GM23338 (cell line): ENCODE measurements around the gene SPATA31C2. TPM values are rescaled to one million over a fixed set of nuclear protein-coding genes. Genes with fewer than 3 reads are reported as not detected.

Experiments used
- ATAC-seq: fragments of 200-7000 bp; cut with Tn5 transposase; 3 replicates; pipeline ENCODE4 v1.9.1; 2020
- DNase-seq: peaks from one replicate; pipeline ENCODE4 v3.0.0-alpha.2; 2015; ENCODE audit warnings: low spot score
- H2AFZ ChIP-seq: fragments of 200-600 bp; sonication (generic); 2 replicates; pipeline ENCODE4 v1.8.0; 2016; ENCODE audit warnings: antibody characterized with exemption, mild to moderate bottlenecking, moderate library complexity
- H3F3A ChIP-seq: fragments of 200-600 bp; sonication (generic); replicated peaks from 2 replicates; pipeline ENCODE4 v1.8.0; 2017; ENCODE audit warnings: antibody characterized with exemption, mixed run types, low read depth
- H3K27ac ChIP-seq: fragments of 200-600 bp; sonication (generic); 2 replicates; pipeline ENCODE4 v1.6.1; 2016; ENCODE audit warnings: low read depth
- H3K27me3 ChIP-seq: fragments of 200-600 bp; sonication (generic); 2 replicates; pipeline ENCODE4 v1.8.0; 2016; ENCODE audit warnings: mild to moderate bottlenecking, mixed run types, moderate library complexity; ENCODE audit not compliant: insufficient read depth
- H3K36me3 ChIP-seq: fragments of 200-600 bp; sonication (generic); 2 replicates; pipeline ENCODE4 v1.8.0; 2016; ENCODE audit warnings: mild to moderate bottlenecking; ENCODE audit not compliant: insufficient read depth
- H3K4me1 ChIP-seq: fragments of 200-600 bp; sonication (generic); 2 replicates; pipeline ENCODE4 v1.8.0; 2016; ENCODE audit warnings: mild to moderate bottlenecking, moderate library complexity; ENCODE audit not compliant: insufficient read depth
- H3K4me2 ChIP-seq: fragments of 200-600 bp; sonication (generic); 2 replicates; pipeline ENCODE4 v1.7.1; 2017; ENCODE audit warnings: mixed run types
- H3K4me3 ChIP-seq: fragments of 200-600 bp; sonication (generic); 2 replicates; pipeline ENCODE4 v1.6.1; 2016; ENCODE audit warnings: mixed run types
- H3K79me2 ChIP-seq: fragments of 200-600 bp; sonication (generic); replicated peaks from 2 replicates; pipeline ENCODE4 v1.8.0; 2017; ENCODE audit warnings: mild to moderate bottlenecking; ENCODE audit not compliant: insufficient read depth
- H3K9me2 ChIP-seq: fragments of 200-600 bp; sonication (generic); 2 replicates; pipeline ENCODE4 v1.8.0; 2017; ENCODE audit not compliant: insufficient read depth
- H4K20me1 ChIP-seq: fragments of 200-600 bp; sonication (generic); replicated peaks from 2 replicates; pipeline ENCODE4 v1.8.0; 2017; ENCODE audit warnings: mild to moderate bottlenecking; ENCODE audit not compliant: insufficient read depth
- H3K27ac Mint-ChIP-seq: 2 replicates; pipeline ENCODE4 v1.8.0; 2020; ENCODE audit warnings: inconsistent platforms, mild to moderate bottlenecking, moderate library complexity, mixed read lengths
- H3K27me3 Mint-ChIP-seq: 3 replicates; pipeline ENCODE4 v1.8.0; 2022; ENCODE audit warnings: low read depth, mild to moderate bottlenecking, moderate library complexity, mixed read lengths, inconsistent platforms; ENCODE audit not compliant: insufficient read depth, poor library complexity
- H3K36me3 Mint-ChIP-seq: 3 replicates; pipeline ENCODE4 v1.8.0; 2021; ENCODE audit warnings: low read depth, mild to moderate bottlenecking, inconsistent platforms, moderate library complexity, mixed read lengths
- H3K4me1 Mint-ChIP-seq: 3 replicates; pipeline ENCODE4 v1.8.0; 2020; ENCODE audit warnings: mild to moderate bottlenecking, inconsistent platforms, mixed read lengths
- H3K4me3 Mint-ChIP-seq: 3 replicates; pipeline ENCODE4 v1.8.0; 2021; ENCODE audit warnings: moderate library complexity, mild to moderate bottlenecking, inconsistent platforms, mixed read lengths
- H3K9me3 Mint-ChIP-seq: 3 replicates; pipeline ENCODE4 v1.8.0; 2020; ENCODE audit warnings: moderate library complexity, mild to moderate bottlenecking, inconsistent platforms, mixed read lengths
- CREB1 ChIP-seq: fragments of 250-450 bp; sonication (Bioruptor Pico); IDR thresholded peaks from 2 replicates; pipeline ENCODE4 v1.5.0; 2020; ENCODE audit warnings: low read depth, mild to moderate bottlenecking, moderate library complexity
- CTCF ChIP-seq, 2 experiments: fragments of 200-600 bp in 1 of 2; sonication (generic) in 1 of 2; conservative IDR thresholded peaks; 2 replicates each; pipeline versions ENCODE4 v1.5.1 to v1.6.1; 2016 to 2017; ENCODE audit warnings: antibody characterized with exemption in 2 of 2, low read depth in 2 of 2, mild to moderate bottlenecking in 2 of 2, moderate library complexity in 1 of 2
- ETS1 ChIP-seq: IDR thresholded peaks from 2 replicates; pipeline ENCODE4 v1.6.1; 2016; ENCODE audit warnings: antibody characterized with exemption
- EZH2 ChIP-seq: fragments of 200-600 bp; sonication (generic); IDR thresholded peaks from one replicate; pipeline ENCODE4 v1.8.0; 2017; ENCODE audit warnings: antibody characterized with exemption, mild to moderate bottlenecking, low read depth; ENCODE audit not compliant: unreplicated experiment
- EZH2phosphoT487 ChIP-seq: fragments of 200-600 bp; sonication (generic); IDR thresholded peaks from one replicate; pipeline ENCODE4 v1.8.1; 2018; ENCODE audit warnings: antibody characterized with exemption; ENCODE audit not compliant: unreplicated experiment
- JUNB ChIP-seq: IDR thresholded peaks from one replicate; pipeline ENCODE4 v1.6.1; 2016; ENCODE audit warnings: antibody characterized with exemption; ENCODE audit not compliant: unreplicated experiment
- NANOG ChIP-seq: IDR thresholded peaks from 2 replicates; pipeline ENCODE4 v1.6.1; 2016; ENCODE audit warnings: antibody characterized with exemption, borderline replicate concordance
- POLR2AphosphoS5 ChIP-seq: IDR thresholded peaks from 2 replicates; pipeline ENCODE4 v1.6.1; 2016; ENCODE audit warnings: antibody characterized with exemption, low read depth
- REST ChIP-seq: IDR thresholded peaks from one replicate; pipeline ENCODE4 v1.6.1; 2018; ENCODE audit warnings: antibody characterized with exemption; ENCODE audit not compliant: unreplicated experiment
- STAT1 ChIP-seq: IDR thresholded peaks from one replicate; pipeline ENCODE4 v1.6.1; 2016; ENCODE audit warnings: antibody characterized with exemption; ENCODE audit not compliant: unreplicated experiment
- ZNF114 ChIP-seq: fragments of 250-450 bp; sonication (Bioruptor Pico); IDR thresholded peaks from 2 replicates; pipeline ENCODE4 v1.5.0; 2020; ENCODE audit warnings: mild to moderate bottlenecking, moderate library complexity
- polyA plus RNA-seq: library from polyadenylated mRNA; unstranded; fragments of >200 nt; fragmentation: Nextera tagmentation; extraction: Ambion mirVana; gene quantifications from 2 replicates; pipeline ENCODE4 v1.2.1, GENCODE V29; 2016
- total RNA-seq: library from RNA; depleted of rRNA; stranded (reverse); fragments of >200 nt; shearing (Covaris generic); gene quantifications from 2 replicates; pipeline ENCODE4 v1.2.3, GENCODE V29; 2014

The SPATA31C2 gene
- total and polyA plus RNA-seq, 2 experiments from 2014 or later, result 0.08 to 0.35 TPM

- Histone ChIP-seq H3F3A (no peaks in the 10 kb centered on the region), H3K27me3 (no peaks in the 10 kb centered on the region), H2AFZ (no peak overlapping the region), H3K36me3 (no peaks in the 10 kb centered on the region), H4K20me1 (no peaks in the 10 kb centered on the region), H3K9me2 (no peaks in the 10 kb centered on the region), H3K4me3 (no peak overlapping the region), H3K4me2 (no peak overlapping the region), H3K4me1 (peaks cover 6% of the 10 kb centered on the region; the same call in 1 of the 2 replicates), H3K27ac (no peak overlapping the region), H3K79me2 (no peaks in the 10 kb centered on the region)
- Mint-ChIP-seq H3K4me3 (no peak overlapping the region), H3K27me3 (no peaks in the 10 kb centered on the region), H3K9me3 (peaks cover 3% of the 10 kb centered on the region; the same call in 1 of the 3 replicates), H3K4me1 (peaks cover 12% of the 10 kb centered on the region), H3K27ac (no peak overlapping the region), H3K36me3 (peaks cover 3% of the 10 kb centered on the region; the same call in 2 of the 3 replicates)
- DNase-seq, result no peak
- ATAC-seq, result no peak
- TF ChIP-seq JUNB (no peak), NANOG (no peak), REST (no peak), ZNF114 (CRISPR knock-in tag) (no peak), EZH2phosphoT487 (no peak), EZH2 (no peak), CREB1 (CRISPR knock-in tag) (no peak), ETS1 (no peak), POLR2AphosphoS5 (no peak), STAT1 (no peak), CTCF (conservative IDR thresholded peaks at IDR 0.05; ENCODE audit: low read depth in 2 of 2) (no peak)
These were observed 26.6 kb upstream of the SPATA31C2 start for GRCh38 chr9:88164850-88165249.
